SU-DHL-6 (cell line): ENCODE measurements around the gene MED1.

ENCODE experiments used
- CTCF ChIP-seq: fragments of 200-600 bp; sonication (generic); IDR thresholded peaks from one replicate; pipeline ENCODE4 v1.5.1; 2017; ENCODE audit warnings: antibody characterized with exemption, mild to moderate bottlenecking, low read length, moderate library complexity; ENCODE audit not compliant: insufficient read depth, poor library complexity, severe bottlenecking
- EZH2phosphoT487 ChIP-seq: fragments of 200-600 bp; sonication (generic), shearing (Covaris generic); conservative IDR thresholded peaks from 2 replicates; pipeline ENCODE4 v1.6.1; 2018; ENCODE audit warnings: mild to moderate bottlenecking, antibody characterized with exemption, low read length, moderate library complexity, mixed read lengths

- TF ChIP-seq CTCF (no peak), EZH2phosphoT487 (no peak)
These were observed 49.4 kb downstream of the MED1 start, which contains the start of gene FBXL20 for GRCh38 chr17:39401412-39402243.
